H9 (cell line): ENCODE measurements around the gene HES4. TPM values are rescaled to one million over a fixed set of nuclear protein-coding genes. Genes with fewer than 3 reads are reported as not detected.

ENCODE experiments used
- DNase-seq: peaks from one replicate; pipeline ENCODE4 v3.0.0-alpha.2; 2017
- H2AFZ ChIP-seq: one replicate; pipeline ENCODE4 v1.6.1; 2013; ENCODE audit warnings: mild to moderate bottlenecking, low read length, control low read depth, moderate library complexity
- H2AK5ac ChIP-seq: 2 replicates; pipeline ENCODE4 v1.6.1; 2013; ENCODE audit warnings: low read length, control low read depth, mixed read lengths; ENCODE audit not compliant: insufficient read length
- H2BK120ac ChIP-seq: one replicate; pipeline ENCODE4 v1.6.1; 2013; ENCODE audit warnings: low read depth, mild to moderate bottlenecking, low read length, control low read depth, inconsistent platforms; ENCODE audit not compliant: poor library complexity, severe bottlenecking
- H2BK12ac ChIP-seq: 2 replicates; pipeline ENCODE4 v1.6.1; 2013; ENCODE audit warnings: low read length, control low read depth, mixed read lengths, low read depth; ENCODE audit not compliant: insufficient read length
- H2BK15ac ChIP-seq: 2 replicates; pipeline ENCODE4 v1.6.1; 2013; ENCODE audit warnings: low read depth, low read length, control low read depth
- H2BK20ac ChIP-seq: one replicate; pipeline ENCODE4 v1.6.1; 2013; ENCODE audit warnings: low read depth, mild to moderate bottlenecking, low read length, control low read depth, inconsistent platforms; ENCODE audit not compliant: poor library complexity, severe bottlenecking
- H2BK5ac ChIP-seq: 2 replicates; pipeline ENCODE4 v1.6.1; 2013; ENCODE audit warnings: low read length, control low read depth, mixed read lengths; ENCODE audit not compliant: insufficient read length
- H3K14ac ChIP-seq: 2 replicates; pipeline ENCODE4 v1.6.1; 2013; ENCODE audit warnings: low read length, control low read depth; ENCODE audit not compliant: insufficient read depth
- H3K18ac ChIP-seq: 2 replicates; pipeline ENCODE4 v1.6.1; 2013; ENCODE audit warnings: low read depth, mild to moderate bottlenecking, mixed read lengths, low read length, control low read depth; ENCODE audit not compliant: insufficient read length
- H3K23ac ChIP-seq: 2 replicates; pipeline ENCODE4 v1.6.1; 2013; ENCODE audit warnings: low read length, control low read depth, mixed read lengths, low read depth; ENCODE audit not compliant: insufficient read length
- H3K23me2 ChIP-seq: 2 replicates; pipeline ENCODE4 v1.6.1; 2013; ENCODE audit warnings: low read depth, mild to moderate bottlenecking, mixed read lengths, low read length, control low read depth; ENCODE audit not compliant: insufficient read length, poor library complexity, severe bottlenecking
- H3K27ac ChIP-seq: 2 replicates; pipeline ENCODE4 v1.5.1; 2013; ENCODE audit warnings: low read length, control low read depth, mixed read lengths, low read depth; ENCODE audit not compliant: insufficient read length
- H3K27me3 ChIP-seq: 2 replicates; pipeline ENCODE4 v1.6.1; 2013; ENCODE audit warnings: low read length, control low read depth, inconsistent platforms; ENCODE audit not compliant: insufficient read depth
- H3K4ac ChIP-seq: 2 replicates; pipeline ENCODE4 v1.6.1; 2013; ENCODE audit warnings: low read depth, mild to moderate bottlenecking, control low read depth, inconsistent platforms, low read length, moderate library complexity
- H3K4me1 ChIP-seq: 2 replicates; pipeline ENCODE4 v1.6.1; 2013; ENCODE audit warnings: low read length, control low read depth, inconsistent platforms; ENCODE audit not compliant: insufficient read depth
- H3K4me2 ChIP-seq: 2 replicates; pipeline ENCODE4 v1.6.1; 2013; ENCODE audit warnings: low read length, control low read depth, mixed read lengths; ENCODE audit not compliant: insufficient read length, insufficient read depth
- H3K56ac ChIP-seq: 2 replicates; pipeline ENCODE4 v1.6.1; 2013; ENCODE audit warnings: low read depth, mild to moderate bottlenecking, mixed read lengths, low read length, control low read depth; ENCODE audit not compliant: insufficient read length
- H3K79me1 ChIP-seq: 2 replicates; pipeline ENCODE4 v1.6.1; 2013; ENCODE audit warnings: low read depth, mild to moderate bottlenecking, moderate library complexity, low read length, control low read depth, inconsistent platforms; ENCODE audit not compliant: insufficient read depth, poor library complexity, severe bottlenecking
- H3K79me2 ChIP-seq: 2 replicates; pipeline ENCODE4 v1.6.1; 2013; ENCODE audit warnings: low read length, control low read depth, inconsistent platforms; ENCODE audit not compliant: insufficient read depth
- H3K9ac ChIP-seq: 2 replicates; pipeline ENCODE4 v1.6.1; 2013; ENCODE audit warnings: low read length, control low read depth, mixed read lengths; ENCODE audit not compliant: insufficient read length; ENCODE audit errors: extremely low read depth
- H3K9me3 ChIP-seq: one replicate; pipeline ENCODE4 v1.6.1; 2013; ENCODE audit warnings: low read depth, low read length, inconsistent platforms; ENCODE audit not compliant: control insufficient read depth
- H3T11ph ChIP-seq: one replicate; pipeline ENCODE4 v1.6.1; 2013; ENCODE audit warnings: mild to moderate bottlenecking, low read length, control low read depth, inconsistent platforms
- H4K20me1 ChIP-seq: one replicate; pipeline ENCODE4 v1.6.1; 2013; ENCODE audit not compliant: control insufficient read depth, insufficient read length, insufficient read depth
- H4K5ac ChIP-seq: 2 replicates; pipeline ENCODE4 v1.6.1; 2013; ENCODE audit warnings: low read depth, mild to moderate bottlenecking, mixed read lengths, low read length, control low read depth; ENCODE audit not compliant: insufficient read length
- H4K8ac ChIP-seq: replicated peaks from 2 replicates; pipeline ENCODE4 v1.6.1; 2013; ENCODE audit warnings: low read length, control low read depth, mixed read lengths, low read depth; ENCODE audit not compliant: insufficient read length
- H4K91ac ChIP-seq: 2 replicates; pipeline ENCODE4 v1.6.1; 2013; ENCODE audit warnings: low read depth, mild to moderate bottlenecking, moderate library complexity, mixed read lengths, low read length, control low read depth; ENCODE audit not compliant: insufficient read length
- H3K27ac Mint-ChIP-seq, 3 experiments: 2 replicates in 2 of 3; 3 replicates in 1 of 3; pipeline ENCODE4 v1.8.0; 2020 to 2021; ENCODE audit warnings: mixed read lengths in 3 of 3, mild to moderate bottlenecking in 1 of 3, moderate library complexity in 1 of 3
- H3K27me3 Mint-ChIP-seq: 2 replicates; pipeline ENCODE4 v1.8.0; 2021; ENCODE audit warnings: low read depth, mild to moderate bottlenecking, moderate library complexity, mixed read lengths
- H3K36me3 Mint-ChIP-seq, 3 experiments: 2 replicates in 2 of 3; 3 replicates in 1 of 3; pipeline ENCODE4 v1.8.0; 2020 to 2021; ENCODE audit warnings: low read depth in 3 of 3, mixed read lengths in 3 of 3; ENCODE audit not compliant: insufficient read depth in 1 of 3
- H3K4me1 Mint-ChIP-seq, 2 experiments: 2 replicates each; pipeline ENCODE4 v1.8.0; 2020; ENCODE audit warnings: mixed read lengths in 2 of 2
- H3K4me3 Mint-ChIP-seq, 2 experiments: 2 replicates in 1 of 2; 3 replicates in 1 of 2; pipeline ENCODE4 v1.8.0; 2020 to 2021; ENCODE audit warnings: mild to moderate bottlenecking in 2 of 2, mixed read lengths in 2 of 2, moderate library complexity in 1 of 2
- H3K9me3 Mint-ChIP-seq, 2 experiments: 2 replicates in 1 of 2; 3 replicates in 1 of 2; pipeline ENCODE4 v1.8.0; 2020; ENCODE audit warnings: mild to moderate bottlenecking in 2 of 2, mixed read lengths in 2 of 2, moderate library complexity in 1 of 2
- CTCF ChIP-seq: fragments of 200-600 bp; sonication (generic); conservative IDR thresholded peaks from 3 replicates; pipeline ENCODE4 v1.8.0; 2021; ENCODE audit warnings: antibody characterized with exemption, mild to moderate bottlenecking
- WGBS: extraction: QIAGEN DNeasy Blood & Tissue Kit; methylation state at CpG from one replicate; pipeline ENCODE4 v1.1.7; 2013; ENCODE audit warnings: missing lambda C conversion rate, low lambda C conversion rate, mixed read lengths; ENCODE audit not compliant: insufficient read length; ENCODE audit errors: extremely low coverage; 5-methylcytosine and 5-hydroxymethylcytosine counted together
- total RNA-seq: library from RNA; stranded (reverse); gene quantifications from 2 replicates; pipeline ENCODE4 v1.2.1, GENCODE V29; 2021

Gene HES4
- total RNA-seq, 1 experiment from 2014 or later, result 4.0 TPM

- H2BK15ac ChIP-seq, result no peak overlapping the region
- no peak overlapping the region for H4K5ac ChIP-seq
- H3K4me2 ChIP-seq, result no peak overlapping the region
- H3K27ac ChIP-seq, result no peak overlapping the region
- Mint-ChIP-seq H3K4me3 (no peak overlapping the region; a peak in 1 of 5 replicates), H3K9me3 (peaks cover 0 to 4% of the 10 kb centered on the region in 2 experiments; a peak in 2 of 5 replicates), H3K36me3 (no peaks in the 10 kb centered on the region), H3K27me3 (peaks cover 79% of the 10 kb centered on the region), H3K27ac (no peak overlapping the region; a peak in 1 of 7 replicates), H3K4me1 (peaks cover 11 to 30% of the 10 kb centered on the region in 2 experiments)
- no peak overlapping the region for H3K56ac ChIP-seq
- H2AFZ ChIP-seq, result no peak overlapping the region
- no peaks in the 10 kb centered on the region for H3K79me2 ChIP-seq
- no peak overlapping the region for H3T11ph ChIP-seq
- WGBS, result no CpG with 5 or more reads among the region's 23 CpGs
- H2AK5ac ChIP-seq, result no peak overlapping the region
- H2BK5ac ChIP-seq, result no peak overlapping the region
- H2BK20ac ChIP-seq, result no peak overlapping the region
- H3K23ac ChIP-seq, result no peak overlapping the region
- no peaks in the 10 kb centered on the region for H3K4me1 ChIP-seq
- H3K9ac ChIP-seq, result no peak overlapping the region
- H4K91ac ChIP-seq, result no peak overlapping the region
- H3K23me2 ChIP-seq, result peaks cover 7% of the 10 kb centered on the region
- TF ChIP-seq CTCF, result no peak
- H2BK120ac ChIP-seq, result no peak overlapping the region
- no peak overlapping the region for H3K14ac ChIP-seq
- no peaks in the 10 kb centered on the region for H3K79me1 ChIP-seq
- H3K4ac ChIP-seq, result no peak overlapping the region
- no peak for DNase-seq
- no peaks in the 10 kb centered on the region for H3K9me3 ChIP-seq
- H3K27me3 ChIP-seq, result peaks cover 6% of the 10 kb centered on the region; the same call in 1 of the 2 replicates
- no peaks in the 10 kb centered on the region for H4K20me1 ChIP-seq
- no peak overlapping the region for H2BK12ac ChIP-seq
- H4K8ac ChIP-seq, result no peak overlapping the region
- no peak overlapping the region for H3K18ac ChIP-seq
Observed at GRCh38 chr1:1005774-1006304, 5.9 kb upstream of the HES4 start.
